Natural killer cell (primary cell): ENCODE results near the gene ARID1B. TPM values are rescaled to one million over a fixed set of nuclear protein-coding genes. Genes with fewer than 3 reads are reported as not detected.

Experiments
- ATAC-seq, 3 donors: fragments of 150-1000 bp in 2 of 3; fragments of 200-7000 bp in 1 of 3; cut with Tn5 transposase; 1 replicate in 1 of 3; 2 replicates in 2 of 3; pipeline ENCODE4 v1.10.0; 2021; ENCODE audit warnings: mild to moderate bottlenecking in 2 of 3, moderate library complexity in 2 of 3
- DNase-seq, 2 donors: peaks; one replicate each; pipeline versions ENCODE4 v3.0.0 to v3.0.0-alpha.2; 2013 to 2021; ENCODE audit warnings: mixed read lengths in 1 of 2
- H3K27ac ChIP-seq: one replicate; pipeline ENCODE4 v1.5.1; 2013; ENCODE audit warnings: mild to moderate bottlenecking, low read length
- H3K27me3 ChIP-seq: one replicate; pipeline ENCODE4 v1.6.1; 2013; ENCODE audit warnings: low read length; ENCODE audit not compliant: control insufficient read depth, insufficient read depth
- H3K36me3 ChIP-seq: one replicate; pipeline ENCODE4 v1.6.1; 2013; ENCODE audit warnings: low read length; ENCODE audit not compliant: control insufficient read depth, insufficient read depth
- H3K4me1 ChIP-seq: one replicate; pipeline ENCODE4 v1.6.1; 2013; ENCODE audit warnings: low read length; ENCODE audit not compliant: control insufficient read depth, insufficient read depth
- H3K4me3 ChIP-seq: one replicate; pipeline ENCODE4 v1.5.1; 2013; ENCODE audit warnings: low read length
- H3K9me3 ChIP-seq: one replicate; pipeline ENCODE4 v1.6.1; 2013; ENCODE audit warnings: low read length; ENCODE audit not compliant: control insufficient read depth, insufficient read depth
- H3K27ac Mint-ChIP-seq, 2 donors: one replicate each; pipeline ENCODE4 v1.8.0; 2022; ENCODE audit warnings: mild to moderate bottlenecking in 2 of 2, mixed read lengths in 2 of 2, moderate library complexity in 1 of 2
- H3K27me3 Mint-ChIP-seq, 2 donors: one replicate each; pipeline ENCODE4 v1.8.0; 2022; ENCODE audit warnings: low read depth in 2 of 2, mixed read lengths in 2 of 2
- H3K36me3 Mint-ChIP-seq: one replicate; pipeline ENCODE4 v1.8.0; 2022; ENCODE audit warnings: mixed read lengths
- H3K4me1 Mint-ChIP-seq, 2 donors: one replicate each; pipeline ENCODE4 v1.8.0; 2022; ENCODE audit warnings: mixed read lengths in 2 of 2
- H3K4me3 Mint-ChIP-seq: one replicate; pipeline ENCODE4 v1.8.0; 2022; ENCODE audit warnings: mild to moderate bottlenecking, moderate library complexity, mixed read lengths
- H3K9me3 Mint-ChIP-seq, 2 donors: one replicate each; pipeline ENCODE4 v1.8.0; 2022; ENCODE audit warnings: mixed read lengths in 2 of 2
- WGBS: methylation state at CpG from one replicate; pipeline ENCODE4 v1.1.7; 2013; ENCODE audit warnings: missing lambda C conversion rate; ENCODE audit not compliant: insufficient coverage; 5-methylcytosine and 5-hydroxymethylcytosine counted together
- intact Hi-C: fragments of 100-400 bp; cut with micrococcal nuclease; formaldehyde crosslinking; loops from one replicate; pipeline ENCODE4 v1.14.2; 2022
- total RNA-seq, 4 donors: library from RNA; stranded (reverse); fragments of 120-200 nt in 1 of 4; gene quantifications; one replicate each; pipeline versions ENCODE4 v1.2.3 to v1.2.4, GENCODE V29; 2013 to 2022
- TF ChIP-seq, protein P1 (sequence below): fragments of 200-600 bp; IDR thresholded peaks from one replicate; pipeline ENCODE4 v1.8.0; 2022; ENCODE audit warnings: antibody characterized with exemption

Gene ARID1B
- total RNA-seq, 3 donors from 2014 or later (not counting 1 experiment from before 2014, with no cell fraction given), result 180 to 201 (median 189) TPM

GRCh38 chr6:157099912-157100593 lies 322.9 kb downstream of the ARID1B start:
- no peak overlapping the region for H3K4me3 ChIP-seq
- H3K9me3 Mint-ChIP-seq, result no peaks in the 10 kb centered on the region

GRCh38 chr6:157101166-157101565 lies 324.0 kb downstream of the ARID1B start:
- Mint-ChIP-seq H3K27me3 (no peaks in the 10 kb centered on the region), H3K36me3 (no peaks in the 10 kb centered on the region), H3K4me3 (peak overlapping the region; percentile 81), H3K4me1 (peaks cover 55 to 57% of the 10 kb centered on the region in 2 donors), H3K27ac (peak overlapping the region; percentile 92 to 93), H3K9me3 (no peaks in the 10 kb centered on the region)
- no peaks in the 10 kb centered on the region for H3K9me3 ChIP-seq
- WGBS, result 57% methylated on average over 1 of the region's 1 CpG
- DNase-seq, result no peak
- H3K27me3 ChIP-seq, result no peaks in the 10 kb centered on the region
- no peak for ATAC-seq
- no peaks in the 10 kb centered on the region for H3K36me3 ChIP-seq
- intact Hi-C loops, result loop anchor here (2.0 kb wide), 1 partner anchor 14 kb away; no protein-coding TSS in a partner anchor
- no peak overlapping the region for H3K4me3 ChIP-seq
- TF ChIP-seq, protein P1, sequence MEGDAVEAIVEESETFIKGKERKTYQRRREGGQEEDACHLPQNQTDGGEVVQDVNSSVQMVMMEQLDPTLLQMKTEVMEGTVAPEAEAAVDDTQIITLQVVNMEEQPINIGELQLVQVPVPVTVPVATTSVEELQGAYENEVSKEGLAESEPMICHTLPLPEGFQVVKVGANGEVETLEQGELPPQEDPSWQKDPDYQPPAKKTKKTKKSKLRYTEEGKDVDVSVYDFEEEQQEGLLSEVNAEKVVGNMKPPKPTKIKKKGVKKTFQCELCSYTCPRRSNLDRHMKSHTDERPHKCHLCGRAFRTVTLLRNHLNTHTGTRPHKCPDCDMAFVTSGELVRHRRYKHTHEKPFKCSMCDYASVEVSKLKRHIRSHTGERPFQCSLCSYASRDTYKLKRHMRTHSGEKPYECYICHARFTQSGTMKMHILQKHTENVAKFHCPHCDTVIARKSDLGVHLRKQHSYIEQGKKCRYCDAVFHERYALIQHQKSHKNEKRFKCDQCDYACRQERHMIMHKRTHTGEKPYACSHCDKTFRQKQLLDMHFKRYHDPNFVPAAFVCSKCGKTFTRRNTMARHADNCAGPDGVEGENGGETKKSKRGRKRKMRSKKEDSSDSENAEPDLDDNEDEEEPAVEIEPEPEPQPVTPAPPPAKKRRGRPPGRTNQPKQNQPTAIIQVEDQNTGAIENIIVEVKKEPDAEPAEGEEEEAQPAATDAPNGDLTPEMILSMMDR, result no peak
- H3K27ac ChIP-seq, result no peak overlapping the region
- H3K4me1 ChIP-seq, result peaks cover 16% of the 10 kb centered on the region

More at GRCh38 chr6:157099912-157100593, 322.9 kb downstream of the ARID1B start:
- Histone ChIP-seq H3K27me3 (no peaks in the 10 kb centered on the region), H3K27ac (peak overlapping the region; percentile 85), H3K36me3 (no peaks in the 10 kb centered on the region), H3K4me1 (peaks cover 20% of the 10 kb centered on the region), H3K9me3 (no peaks in the 10 kb centered on the region)
- peak overlapping the region; percentile 81 for H3K4me3 Mint-ChIP-seq
- peaks cover 57 to 58% of the 10 kb centered on the region in 2 donors for H3K4me1 Mint-ChIP-seq
- 18% methylated on average over 7 of the region's 7 CpGs for WGBS
- peak; percentile 44 to 74 for DNase-seq
- ATAC-seq, result peak; percentile 97 to 99 (median 98)
- peak overlapping the region; percentile 92 to 93 for H3K27ac Mint-ChIP-seq
- H3K27me3 Mint-ChIP-seq, result no peaks in the 10 kb centered on the region
- no peaks in the 10 kb centered on the region for H3K36me3 Mint-ChIP-seq
- TF ChIP-seq, protein P1, result no peak
- intact Hi-C loops, result loop anchor here (1.0 to 2.0 kb wide), 3 partner anchors 13 to 46 kb away; no protein-coding TSS in a partner anchor

DNA sequence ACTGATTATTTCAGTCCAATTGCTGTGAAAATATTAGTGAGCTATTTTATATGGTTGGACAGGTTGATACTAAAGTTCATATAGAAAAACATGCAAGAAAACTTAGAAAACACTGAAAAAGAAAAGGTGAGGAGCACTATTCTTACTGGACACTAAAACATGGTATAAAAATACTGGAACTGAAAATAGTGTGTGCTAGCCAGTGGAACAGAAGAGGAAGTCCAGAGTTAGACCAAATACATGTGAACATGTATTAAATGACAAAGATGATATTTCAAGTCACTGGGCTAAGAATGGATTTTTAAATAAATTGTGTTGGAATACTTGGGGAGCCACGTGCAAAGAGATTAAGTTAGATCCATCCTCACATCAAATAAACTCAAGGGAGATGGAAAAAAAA lies 327.6 kb downstream of the ARID1B start:
- DNase-seq, result no peak
- intact Hi-C loops, result no loop called here
- Mint-ChIP-seq H3K36me3 (no peaks in the 10 kb centered on the region), H3K4me1 (peaks cover 53 to 55% of the 10 kb centered on the region in 2 donors), H3K27ac (peak overlapping the region; percentile 17 to 57), H3K27me3 (no peaks in the 10 kb centered on the region), H3K4me3 (no peak overlapping the region), H3K9me3 (no peaks in the 10 kb centered on the region)
- Histone ChIP-seq H3K27me3 (no peaks in the 10 kb centered on the region), H3K4me3 (no peak overlapping the region), H3K36me3 (no peaks in the 10 kb centered on the region), H3K9me3 (no peaks in the 10 kb centered on the region), H3K4me1 (peaks cover 4% of the 10 kb centered on the region), H3K27ac (no peak overlapping the region)
- TF ChIP-seq, protein P1, result no peak
- no CpG with 5 or more reads among the region's 1 CpG for WGBS
- no peak for ATAC-seq
